Upper lobe of left lung (tissue), 4 donors: ENCODE measurements around the gene HDHD5.

Experiments
- CTCF ChIP-seq, 6 experiments: fragments of 450-650 bp in 4 of 6; fragments of 200-600 bp in 2 of 6; sonication (generic) in 2 of 6; IDR thresholded peaks; one replicate each; pipeline ENCODE4 v1.5.1; 2016 to 2019; ENCODE audit warnings: antibody characterized with exemption in 6 of 6
- POLR2A ChIP-seq, 4 donors: fragments of 450-650 bp; IDR thresholded peaks; one replicate each; pipeline ENCODE4 v1.5.1; 2016 to 2017; ENCODE audit warnings: antibody characterized with exemption in 4 of 4, mild to moderate bottlenecking in 2 of 4

- TF ChIP-seq POLR2A (IDR thresholded peaks at IDR 0.05) (no peak), CTCF (IDR thresholded peaks at IDR 0.05) (no peak)
Measured at GRCh38 chr22:17097701-17098100, 61.4 kb downstream of the HDHD5 start.
